GM12875 (cell line): ENCODE measurements around the gene UBE2Z.

Experiments
- H3K4me3 ChIP-seq: one replicate; pipeline ENCODE4 v1.5.1; 2011; ENCODE audit warnings: low read depth, low read length, control low read depth
- TF ChIP-seq, protein P1 (sequence below): IDR thresholded peaks from 2 replicates; pipeline ENCODE4 v1.5.1; 2011; ENCODE audit warnings: low read depth, mild to moderate bottlenecking, control low read depth, inconsistent platforms, low read length, moderate library complexity, borderline replicate concordance; ENCODE audit not compliant: insufficient read depth

The UBE2Z gene

DNA sequence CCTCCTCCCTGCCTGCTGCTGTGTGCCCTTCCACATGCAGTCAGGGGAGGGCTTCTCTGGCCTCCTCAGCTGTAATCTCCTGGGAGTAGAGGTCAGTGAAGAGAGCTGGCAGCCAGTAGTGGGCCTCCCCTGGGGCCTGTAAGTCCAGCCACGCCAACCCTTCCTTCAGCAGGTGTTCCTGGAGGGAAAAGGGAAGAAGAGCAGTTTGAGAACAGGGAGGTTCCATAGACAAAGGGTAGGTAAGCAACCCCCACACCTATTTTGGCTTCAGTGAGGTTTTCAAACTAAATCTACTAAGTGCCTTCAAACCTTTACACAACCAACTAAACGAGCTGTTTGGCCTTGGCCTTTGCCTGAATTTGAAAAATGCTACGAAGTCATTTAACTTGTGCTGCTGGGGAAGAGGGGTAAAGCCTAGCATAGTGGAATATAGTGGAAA lies 22.2 kb downstream of the UBE2Z start:
- no peak overlapping the region for H3K4me3 ChIP-seq
- TF ChIP-seq, protein P1, sequence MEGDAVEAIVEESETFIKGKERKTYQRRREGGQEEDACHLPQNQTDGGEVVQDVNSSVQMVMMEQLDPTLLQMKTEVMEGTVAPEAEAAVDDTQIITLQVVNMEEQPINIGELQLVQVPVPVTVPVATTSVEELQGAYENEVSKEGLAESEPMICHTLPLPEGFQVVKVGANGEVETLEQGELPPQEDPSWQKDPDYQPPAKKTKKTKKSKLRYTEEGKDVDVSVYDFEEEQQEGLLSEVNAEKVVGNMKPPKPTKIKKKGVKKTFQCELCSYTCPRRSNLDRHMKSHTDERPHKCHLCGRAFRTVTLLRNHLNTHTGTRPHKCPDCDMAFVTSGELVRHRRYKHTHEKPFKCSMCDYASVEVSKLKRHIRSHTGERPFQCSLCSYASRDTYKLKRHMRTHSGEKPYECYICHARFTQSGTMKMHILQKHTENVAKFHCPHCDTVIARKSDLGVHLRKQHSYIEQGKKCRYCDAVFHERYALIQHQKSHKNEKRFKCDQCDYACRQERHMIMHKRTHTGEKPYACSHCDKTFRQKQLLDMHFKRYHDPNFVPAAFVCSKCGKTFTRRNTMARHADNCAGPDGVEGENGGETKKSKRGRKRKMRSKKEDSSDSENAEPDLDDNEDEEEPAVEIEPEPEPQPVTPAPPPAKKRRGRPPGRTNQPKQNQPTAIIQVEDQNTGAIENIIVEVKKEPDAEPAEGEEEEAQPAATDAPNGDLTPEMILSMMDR = no peak

GRCh38 chr17:48933035-48933434 lies 24.8 kb downstream of the UBE2Z start:
- H3K4me3 ChIP-seq = no peak overlapping the region

GRCh38 chr17:48944515-48945260 lies 36.5 kb downstream of the UBE2Z start, which contains the start of gene SNF8:
Gene SNF8 (minus strand): TSS chr17:48944842. CDS start chr17:48944734, 108 bp downstream.
- peak within 1 kb of the TSS; percentile 57 for H3K4me3 ChIP-seq
- TF ChIP-seq, protein P1 = no peak

More at GRCh38 chr17:48933035-48933434, 24.8 kb downstream of the UBE2Z start:
- TF ChIP-seq, protein P1 = no peak

GRCh38 chr17:48945261-48945651 lies 37.0 kb downstream of the UBE2Z start:
- peak overlapping the region; percentile 57 for H3K4me3 ChIP-seq

DNA sequence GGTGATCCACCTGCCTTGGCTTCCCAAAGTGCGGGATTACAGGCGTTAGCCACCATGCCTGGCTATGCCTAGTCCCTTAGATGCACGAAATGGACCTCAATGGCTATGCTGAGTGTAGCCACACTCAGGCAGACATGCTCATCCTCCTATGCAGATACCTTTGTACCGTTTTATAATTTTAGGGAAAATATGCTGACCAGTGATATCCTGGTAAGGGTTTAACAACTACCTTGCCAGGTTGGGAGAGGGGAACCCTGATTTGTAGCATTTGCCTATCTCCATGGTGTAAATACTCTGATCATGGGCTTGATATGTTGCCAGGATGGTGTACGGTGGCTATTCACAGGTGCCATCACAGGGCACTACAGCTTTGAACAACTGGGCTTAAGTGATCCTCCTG lies 43.4 kb downstream of the UBE2Z start:
- TF ChIP-seq, protein P1 = no peak
- no peak overlapping the region for H3K4me3 ChIP-seq

- no peak overlapping the region for H3K4me3 ChIP-seq
- TF ChIP-seq, protein P1 = no peak
Measured at GRCh38 chr17:48952904-48953303, 44.7 kb downstream of the UBE2Z start.

DNA sequence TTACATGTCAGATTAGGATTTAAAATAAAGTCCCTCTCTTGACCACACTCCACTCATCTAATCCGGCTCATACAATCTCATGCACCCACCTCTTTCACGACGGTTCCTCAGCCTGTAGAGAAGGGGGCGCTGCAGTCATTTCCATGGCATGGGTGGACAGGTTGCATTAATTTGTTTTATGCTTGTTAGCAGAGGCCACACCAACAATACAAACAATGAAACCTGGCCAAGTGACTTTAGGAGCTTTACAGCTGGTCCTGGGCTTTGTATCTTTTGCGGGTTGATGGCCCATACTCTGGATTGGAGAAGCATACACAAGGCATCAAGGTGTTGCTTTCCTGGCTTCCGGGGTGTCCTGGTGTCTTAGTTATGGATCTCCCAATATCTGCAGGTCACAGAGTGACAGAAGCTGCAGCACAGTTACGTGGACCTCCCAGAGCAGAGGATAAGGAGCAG lies 46.1 kb downstream of the UBE2Z start:
- H3K4me3 ChIP-seq = no peak overlapping the region
- TF ChIP-seq, protein P1 = peak; percentile 37; the same call in 1 of the 2 replicates
